HG02610 (cell line): Measurements from ENCODE around the gene HYOU1.
"Not testable (repeated sequence)": the region's sequence is repeated elsewhere in the genome, so short reads cannot be mapped to it uniquely, and the experiment has no call there.

ENCODE experiments used
- ATAC-seq: cut with Tn5 transposase; IDR thresholded peaks from one replicate; pipeline ENCODE4 v1.9.1; 2021; ENCODE audit warnings: mild to moderate bottlenecking, moderate library complexity; ENCODE audit not compliant: unreplicated experiment

Gene HYOU1

GRCh38 chr11:119021631-119022030 lies 35.4 kb downstream of the HYOU1 start:
- ATAC-seq: no peak

GRCh38 chr11:119019996-119020395 lies 37.0 kb downstream of the HYOU1 start:
- ATAC-seq: no peak

- ATAC-seq: peak; percentile 80
Measured at GRCh38 chr11:119018074-119018938, 38.7 kb downstream of the HYOU1 start, which contains the start of the genes RPS25 and TRAPPC4. Gene RPS25, minus strand, starts transcription at chr11:119018343. Its CDS starts 59 bp downstream, at chr11:119018284. Gene TRAPPC4, plus strand, starts transcription at chr11:119018766. Its CDS starts 30 bp downstream, at chr11:119018796.

GRCh38 chr11:119017377-119017776 lies 39.6 kb downstream of the HYOU1 start:
- ATAC-seq: not testable (repeated sequence)

GRCh38 chr11:119016216-119017009 lies 40.6 kb downstream of the HYOU1 start:
- ATAC-seq: no peak

- ATAC-seq: no peak
Measured at GRCh38 chr11:119015054-119015611, 41.9 kb downstream of the HYOU1 start.

GRCh38 chr11:119014209-119014924 lies 42.6 kb downstream of the HYOU1 start:
- ATAC-seq: no peak

- ATAC-seq: no peak
Measured at GRCh38 chr11:119012629-119013170, 44.3 kb downstream of the HYOU1 start.

GRCh38 chr11:119011476-119012053 lies 45.4 kb downstream of the HYOU1 start:
- no peak for ATAC-seq

GRCh38 chr11:119006656-119007055 lies 50.3 kb downstream of the HYOU1 start:
- ATAC-seq: no peak

- ATAC-seq: no peak
Measured at GRCh38 chr11:119000906-119001305, 56.1 kb downstream of the HYOU1 start.

- ATAC-seq: no peak
Measured at GRCh38 chr11:118998822-118999221, 58.2 kb downstream of the HYOU1 start.

- no peak for ATAC-seq
Measured at GRCh38 chr11:118998388-118998717, 58.7 kb downstream of the HYOU1 start.

- peak; percentile 87 for ATAC-seq
Measured at GRCh38 chr11:118997627-118998387, 59.2 kb downstream of the HYOU1 start, which contains the start of gene CENATAC. Gene CENATAC, plus strand, starts transcription at chr11:118998138. Its CDS starts 60 bp downstream, at chr11:118998198.

GRCh38 chr11:118996926-118997626 lies 59.9 kb downstream of the HYOU1 start:
- peak; percentile 33 for ATAC-seq
